Type B pancreatic cell (in vitro differentiated cells): ENCODE measurements around the gene CFLAR. TPM values are rescaled to one million over a fixed set of nuclear protein-coding genes. Genes with fewer than 3 reads are reported as not detected.

Experiments
- DNase-seq: peaks from one replicate; pipeline ENCODE4 v3.0.0; 2021; ENCODE audit warnings: mixed read lengths; ENCODE audit not compliant: unreplicated experiment; ENCODE audit errors: extremely low spot score
- H3K27ac Mint-ChIP-seq: 2 replicates; pipeline ENCODE4 v1.8.0; 2021; ENCODE audit warnings: mild to moderate bottlenecking, mixed read lengths
- H3K27me3 Mint-ChIP-seq: 2 replicates; pipeline ENCODE4 v1.8.0; 2021; ENCODE audit warnings: mixed read lengths
- H3K36me3 Mint-ChIP-seq: 2 replicates; pipeline ENCODE4 v1.8.0; 2021; ENCODE audit warnings: mixed read lengths
- H3K4me1 Mint-ChIP-seq: one replicate; pipeline ENCODE4 v1.8.0; 2021; ENCODE audit warnings: mixed read lengths; ENCODE audit not compliant: unreplicated experiment
- H3K4me3 Mint-ChIP-seq: 2 replicates; pipeline ENCODE4 v1.8.0; 2021; ENCODE audit warnings: mild to moderate bottlenecking, mixed read lengths
- H3K9me3 Mint-ChIP-seq: 2 replicates; pipeline ENCODE4 v1.8.0; 2021; ENCODE audit warnings: mixed read lengths
- total RNA-seq: library from RNA; stranded (reverse); gene quantifications from 2 replicates; pipeline ENCODE4 v1.2.1, GENCODE V29; 2021; ENCODE audit warnings: low replicate concordance
- TF ChIP-seq, protein P1 (sequence below): fragments of 200-600 bp; sonication (generic); conservative IDR thresholded peaks from 2 replicates; pipeline ENCODE4 v1.5.0; 2021; ENCODE audit warnings: antibody characterized with exemption, mild to moderate bottlenecking

CFLAR gene
- total RNA-seq, 1 donor from 2014 or later = 26.5 TPM

GRCh38 chr2:201172279-201172678 is 56.3 kb downstream of the CFLAR start:
- Mint-ChIP-seq H3K36me3 (peaks cover 3% of the 10 kb centered on the region), H3K4me1 (no peaks in the 10 kb centered on the region), H3K27me3 (no peaks in the 10 kb centered on the region), H3K4me3 (no peak overlapping the region), H3K9me3 (no peaks in the 10 kb centered on the region), H3K27ac (no peak overlapping the region)
- DNase-seq = no peak
- TF ChIP-seq, protein P1, sequence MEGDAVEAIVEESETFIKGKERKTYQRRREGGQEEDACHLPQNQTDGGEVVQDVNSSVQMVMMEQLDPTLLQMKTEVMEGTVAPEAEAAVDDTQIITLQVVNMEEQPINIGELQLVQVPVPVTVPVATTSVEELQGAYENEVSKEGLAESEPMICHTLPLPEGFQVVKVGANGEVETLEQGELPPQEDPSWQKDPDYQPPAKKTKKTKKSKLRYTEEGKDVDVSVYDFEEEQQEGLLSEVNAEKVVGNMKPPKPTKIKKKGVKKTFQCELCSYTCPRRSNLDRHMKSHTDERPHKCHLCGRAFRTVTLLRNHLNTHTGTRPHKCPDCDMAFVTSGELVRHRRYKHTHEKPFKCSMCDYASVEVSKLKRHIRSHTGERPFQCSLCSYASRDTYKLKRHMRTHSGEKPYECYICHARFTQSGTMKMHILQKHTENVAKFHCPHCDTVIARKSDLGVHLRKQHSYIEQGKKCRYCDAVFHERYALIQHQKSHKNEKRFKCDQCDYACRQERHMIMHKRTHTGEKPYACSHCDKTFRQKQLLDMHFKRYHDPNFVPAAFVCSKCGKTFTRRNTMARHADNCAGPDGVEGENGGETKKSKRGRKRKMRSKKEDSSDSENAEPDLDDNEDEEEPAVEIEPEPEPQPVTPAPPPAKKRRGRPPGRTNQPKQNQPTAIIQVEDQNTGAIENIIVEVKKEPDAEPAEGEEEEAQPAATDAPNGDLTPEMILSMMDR = no peak

GRCh38 chr2:201174687-201175086 is 58.7 kb downstream of the CFLAR start:
- Mint-ChIP-seq H3K4me1 (no peaks in the 10 kb centered on the region), H3K27me3 (no peaks in the 10 kb centered on the region), H3K9me3 (no peaks in the 10 kb centered on the region), H3K36me3 (no peaks in the 10 kb centered on the region), H3K27ac (no peak overlapping the region), H3K4me3 (no peak overlapping the region)
- DNase-seq = no peak
- TF ChIP-seq, protein P1 = no peak

- no peaks in the 10 kb centered on the region for H3K27me3 Mint-ChIP-seq
- no peak overlapping the region for H3K27ac Mint-ChIP-seq
- TF ChIP-seq, protein P1 = no peak
- DNase-seq = no peak
- no peaks in the 10 kb centered on the region for H3K9me3 Mint-ChIP-seq
- no peaks in the 10 kb centered on the region for H3K36me3 Mint-ChIP-seq
- peaks cover 5% of the 10 kb centered on the region for H3K4me1 Mint-ChIP-seq
- H3K4me3 Mint-ChIP-seq = no peak overlapping the region
These were observed 60.1 kb downstream of the CFLAR start for GRCh38 chr2:201176081-201176481.

DNA sequence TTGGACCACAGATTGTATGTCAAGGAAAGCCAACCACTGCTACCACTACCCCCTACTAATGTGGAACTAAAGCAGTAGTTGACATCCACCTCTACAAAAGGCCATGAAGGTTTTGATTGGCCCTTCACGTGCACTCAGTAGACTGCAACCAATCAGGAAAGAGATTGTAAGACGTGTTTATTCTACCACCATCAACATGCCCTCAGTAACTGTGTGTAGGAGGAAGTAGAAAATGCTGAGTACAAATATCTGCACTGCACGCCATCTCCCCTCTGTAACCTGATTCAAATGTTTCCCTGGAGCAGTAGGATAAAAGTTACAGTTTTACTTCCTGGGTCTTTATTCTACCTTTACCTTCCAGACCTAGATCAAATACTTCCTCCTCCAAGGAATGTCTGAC is 64.0 kb downstream of the CFLAR start:
- TF ChIP-seq, protein P1 = no peak
- no peak overlapping the region for H3K27ac Mint-ChIP-seq
- no peaks in the 10 kb centered on the region for H3K9me3 Mint-ChIP-seq
- peaks cover 5% of the 10 kb centered on the region for H3K4me1 Mint-ChIP-seq
- no peak overlapping the region for H3K4me3 Mint-ChIP-seq
- H3K36me3 Mint-ChIP-seq = no peaks in the 10 kb centered on the region
- no peak for DNase-seq
- H3K27me3 Mint-ChIP-seq = no peaks in the 10 kb centered on the region

DNA sequence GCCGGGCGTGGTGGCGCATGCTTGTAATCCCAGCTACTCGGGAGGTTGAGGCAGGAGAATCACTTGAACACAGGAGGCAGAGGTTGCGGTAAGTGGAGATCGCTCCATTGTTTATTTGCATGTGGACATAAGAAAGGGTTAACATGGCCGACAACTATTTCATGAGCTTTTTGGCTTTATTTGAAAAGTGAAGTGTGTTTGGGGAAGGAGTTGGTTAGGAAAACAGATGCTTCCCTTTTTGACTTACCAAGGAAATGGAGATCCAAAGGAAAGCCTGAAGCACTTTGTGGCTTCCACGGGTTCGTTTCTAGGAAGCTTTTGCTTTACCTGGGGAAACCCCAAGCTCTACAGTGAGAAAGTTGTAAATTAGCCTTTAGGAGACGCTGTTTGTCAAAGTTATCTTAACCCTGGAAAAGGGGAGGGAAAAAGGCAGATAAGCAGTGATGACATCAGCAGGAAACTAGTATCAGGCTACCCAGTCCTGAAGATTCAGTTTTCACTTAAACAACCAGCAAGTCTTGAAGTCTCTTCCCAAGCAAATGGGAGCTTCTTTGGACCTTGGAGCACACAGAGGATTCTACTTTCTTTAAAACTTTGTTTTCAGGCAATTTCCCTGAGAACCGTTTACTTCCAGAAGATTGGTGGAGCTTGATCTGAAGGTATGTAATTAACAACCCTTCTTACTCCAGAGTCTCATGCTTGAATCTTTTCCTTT is 66.8 kb downstream of the CFLAR start, which contains the start of gene CASP10:
CASP10 (plus strand) TSS at position 492 of the 715 bp plus-strand sequence. CDS start 2,637 bp downstream, outside the sequence.
- TF ChIP-seq, protein P1 = no peak
- peak within 1 kb of the TSS; percentile 14 for H3K27ac Mint-ChIP-seq
- H3K36me3 Mint-ChIP-seq = no peaks in the 10 kb centered on the region

More for the DNA sequence above, 66.8 kb downstream of the CFLAR start, which contains the start of gene CASP10:
- no peak for DNase-seq
- Mint-ChIP-seq H3K4me3 (peak within 1 kb of the TSS; percentile 77), H3K4me1 (peaks cover 12% of the 10 kb centered on the region), H3K27me3 (no peaks in the 10 kb centered on the region), H3K9me3 (peaks cover 4% of the 10 kb centered on the region)
